CD4-positive, alpha-beta T cell treated with Interleukin-1 beta for 1 hour (primary cell): ENCODE results near the gene LRRC73.
"Not testable (repeated sequence)": the region's sequence is repeated elsewhere in the genome, so short reads cannot be mapped to it uniquely, and the experiment has no call there.

Source experiments
- DNase-seq, 2 donors: peaks; one replicate each; pipeline ENCODE4 v3.0.0-alpha.2; 2020 to 2022

LRRC73 gene

DNA sequence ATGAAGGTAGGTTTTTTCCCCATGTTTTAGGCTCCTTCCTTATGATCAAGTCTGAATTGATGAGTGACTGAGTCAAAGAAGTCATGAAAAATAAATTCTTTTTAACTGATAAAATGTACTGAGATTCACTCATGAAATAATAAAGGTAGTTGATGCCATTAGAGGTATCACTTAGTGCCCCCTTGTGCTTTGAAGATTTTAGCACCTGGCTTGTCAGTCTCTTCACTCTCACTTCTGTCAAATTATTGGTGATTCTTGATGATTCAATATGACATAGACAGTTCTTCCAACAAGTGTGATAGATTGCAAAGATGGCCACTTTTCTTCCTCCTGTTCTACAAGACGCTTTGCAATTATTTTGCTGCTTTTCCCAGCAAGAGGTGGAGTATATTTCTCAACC lies 50.6 kb downstream of the LRRC73 start:
- no peak for DNase-seq

GRCh38 chr6:43458154-43458553 lies 52.0 kb downstream of the LRRC73 start:
- DNase-seq, result not testable (repeated sequence)

DNA sequence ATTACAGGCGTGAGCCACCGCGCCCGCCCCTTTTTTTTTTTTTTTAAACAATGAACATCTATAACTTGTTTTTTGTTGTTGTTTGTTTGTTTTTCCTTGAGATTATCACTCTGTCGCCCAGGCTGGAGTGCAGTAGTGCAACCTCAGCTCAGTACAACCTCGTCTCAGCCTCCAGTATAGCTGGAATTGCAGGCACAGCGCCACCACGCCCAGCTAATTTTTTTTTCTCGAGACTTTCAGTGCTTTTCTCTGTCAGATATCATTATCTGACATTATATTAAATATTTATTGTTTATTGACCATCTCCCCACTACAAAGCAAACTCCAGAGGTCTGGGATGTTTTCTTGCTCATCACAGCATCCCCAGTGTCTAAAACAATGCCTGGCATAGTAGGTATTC lies 52.5 kb downstream of the LRRC73 start:
- DNase-seq, result no peak
